B cell (primary cell): ENCODE results near the gene PLA2G5. TPM values are rescaled to one million over a fixed set of nuclear protein-coding genes. Genes with fewer than 3 reads are reported as not detected.

ENCODE experiments used
- ATAC-seq: fragments of 200-7000 bp; cut with Tn5 transposase; one replicate; pipeline ENCODE4 v1.10.0; 2021; ENCODE audit warnings: low read depth, mild to moderate bottlenecking, moderate number of reproducible peaks, moderate library complexity
- CTCF ChIA-PET: fragments of 350-600 bp; sonication (Branson Sonifier 250); formaldehyde crosslinking; loops from one replicate; lab custom pipeline; 2021; ENCODE audit warnings: antibody characterized with exemption, inconsistent platforms; lab: Charles Lee
- POLR2A ChIA-PET: fragments of 350-600 bp; sonication (Branson Sonifier 250); formaldehyde crosslinking; loops from one replicate; lab custom pipeline; 2021; ENCODE audit warnings: antibody characterized with exemption; lab: Charles Lee
- DNase-seq: peaks from one replicate; pipeline ENCODE4 v3.0.0; 2013
- H2AFZ ChIP-seq: 2 replicates; pipeline ENCODE4 v1.6.1; 2012; ENCODE audit warnings: mild to moderate bottlenecking, low read depth, low read length; ENCODE audit not compliant: insufficient read depth, poor library complexity, severe bottlenecking
- H3K27ac ChIP-seq, 2 donors: 1 replicate in 1 of 2; 2 replicates in 1 of 2; pipeline ENCODE4 v1.5.1; 2012 to 2013; ENCODE audit warnings: low read length in 2 of 2, mild to moderate bottlenecking in 2 of 2, moderate library complexity in 1 of 2
- H3K27me3 ChIP-seq, 4 experiments: fragments of 200-600 bp in 1 of 4; sonication (generic) in 1 of 4; replicated peaks in 1 of 4; 1 replicate in 2 of 4; 2 replicates in 2 of 4; pipeline versions ENCODE4 v1.6.1 to v1.7.0; 2013 to 2016; ENCODE audit warnings: low read length in 3 of 4, mild to moderate bottlenecking in 2 of 4, mixed read lengths in 1 of 4, moderate library complexity in 1 of 4; ENCODE audit not compliant: insufficient read depth in 4 of 4, control insufficient read depth in 3 of 4; ENCODE audit errors: control extremely low read depth in 1 of 4
- H3K36me3 ChIP-seq, 2 experiments: replicated peaks in 1 of 2; 1 replicate in 1 of 2; 2 replicates in 1 of 2; pipeline versions ENCODE4 v1.6.1 to v1.7.1; 2013; ENCODE audit warnings: low read length in 1 of 2; ENCODE audit not compliant: insufficient read depth in 2 of 2, control insufficient read depth in 1 of 2; ENCODE audit errors: control extremely low read depth in 1 of 2, extremely low read depth in 1 of 2
- H3K4me1 ChIP-seq, 2 donors: fragments of 200-600 bp in 1 of 2; sonication (generic) in 1 of 2; 1 replicate in 1 of 2; 2 replicates in 1 of 2; pipeline versions ENCODE4 v1.5.1 to v1.6.1; 2013 to 2017; ENCODE audit warnings: low read length in 2 of 2; ENCODE audit not compliant: control insufficient read depth in 2 of 2, insufficient read depth in 2 of 2
- H3K4me2 ChIP-seq: replicated peaks from 2 replicates; pipeline ENCODE3; 2012; ENCODE audit warnings: mild to moderate bottlenecking, low read depth, low read length; ENCODE audit not compliant: poor library complexity, severe bottlenecking
- H3K4me3 ChIP-seq, 5 experiments: fragments of 200-600 bp in 1 of 5; sonication (generic) in 1 of 5; 1 replicate in 3 of 5; 2 replicates in 2 of 5; pipeline versions ENCODE4 v1.5.1 to v1.7.0; 2011 to 2016; ENCODE audit warnings: low read length in 4 of 5, mild to moderate bottlenecking in 4 of 5, low read depth in 2 of 5, control low read depth in 1 of 5, moderate library complexity in 1 of 5; ENCODE audit not compliant: insufficient read depth in 1 of 5; ENCODE audit errors: control extremely low read depth in 1 of 5, extremely low read depth in 1 of 5
- H3K79me2 ChIP-seq: fragments of 200-600 bp; sonication (generic); one replicate; pipeline ENCODE4 v1.6.0; 2016; ENCODE audit warnings: low read length; ENCODE audit not compliant: control insufficient read depth, insufficient read depth
- H3K9ac ChIP-seq: fragments of 200-600 bp; sonication (generic); 2 replicates; pipeline ENCODE4 v1.6.1; 2017; ENCODE audit warnings: mild to moderate bottlenecking, low read length, moderate library complexity
- H3K9me3 ChIP-seq, 3 donors: one replicate each; pipeline versions ENCODE4 v1.6.1 to v1.7.1; 2013; ENCODE audit warnings: low read length in 2 of 3; ENCODE audit not compliant: control insufficient read depth in 2 of 3, insufficient read depth in 1 of 3; ENCODE audit errors: control extremely low read depth in 1 of 3
- H4K20me1 ChIP-seq: 2 replicates; pipeline ENCODE4 v1.6.0; 2012; ENCODE audit warnings: mild to moderate bottlenecking, low read length; ENCODE audit not compliant: insufficient read depth, control insufficient read depth, poor library complexity, severe bottlenecking
- H3K27ac Mint-ChIP-seq: one replicate; pipeline ENCODE4 v1.8.0; 2021; ENCODE audit warnings: mixed read lengths
- H3K27me3 Mint-ChIP-seq: one replicate; pipeline ENCODE4 v1.8.0; 2021; ENCODE audit warnings: mixed read lengths
- H3K4me1 Mint-ChIP-seq: one replicate; pipeline ENCODE4 v1.8.0; 2021; ENCODE audit warnings: mixed read lengths
- H3K4me3 Mint-ChIP-seq: one replicate; pipeline ENCODE4 v1.8.0; 2021; ENCODE audit warnings: mixed read lengths
- H3K9me3 Mint-ChIP-seq: one replicate; pipeline ENCODE4 v1.8.0; 2022; ENCODE audit warnings: mixed read lengths; ENCODE audit not compliant: insufficient read depth
- EZH2 ChIP-seq: IDR thresholded peaks from 2 replicates; pipeline ENCODE4 v1.6.1; 2012; ENCODE audit warnings: borderline replicate concordance, low read depth, mild to moderate bottlenecking, moderate library complexity, low read length; ENCODE audit not compliant: insufficient read depth, poor library complexity, severe bottlenecking
- WGBS: methylation state at CpG from one replicate; pipeline ENCODE4 v1.1.5; 2013; ENCODE audit warnings: missing lambda C conversion rate; ENCODE audit not compliant: insufficient coverage; 5-methylcytosine and 5-hydroxymethylcytosine counted together
- intact Hi-C: fragments of 100-400 bp; cut with micrococcal nuclease; formaldehyde crosslinking; loops from one replicate; pipeline ENCODE4 v1.10.0; 2022
- polyA plus RNA-seq: library from polyadenylated mRNA; depleted of rRNA; stranded (reverse); fragments of >200 nt; gene quantifications from 2 replicates; pipeline ENCODE4 v1.2.3, GENCODE V29; 2012
- total RNA-seq, 2 donors: library from RNA; stranded (reverse); fragments of 120-200 nt in 1 of 2; gene quantifications; 1 replicate in 1 of 2; 2 replicates in 1 of 2; pipeline versions ENCODE4 v1.2.3 to v1.2.4, GENCODE V29; 2013 to 2022
- TF ChIP-seq, protein P1 (sequence below): fragments of 200-600 bp; IDR thresholded peaks from one replicate; pipeline ENCODE4 v1.8.0; 2022; ENCODE audit warnings: antibody characterized with exemption, mild to moderate bottlenecking

Gene PLA2G5
- total and polyA plus RNA-seq, 2 donors (not counting 1 experiment from before 2014, with no cell fraction given), result not detected

DNA sequence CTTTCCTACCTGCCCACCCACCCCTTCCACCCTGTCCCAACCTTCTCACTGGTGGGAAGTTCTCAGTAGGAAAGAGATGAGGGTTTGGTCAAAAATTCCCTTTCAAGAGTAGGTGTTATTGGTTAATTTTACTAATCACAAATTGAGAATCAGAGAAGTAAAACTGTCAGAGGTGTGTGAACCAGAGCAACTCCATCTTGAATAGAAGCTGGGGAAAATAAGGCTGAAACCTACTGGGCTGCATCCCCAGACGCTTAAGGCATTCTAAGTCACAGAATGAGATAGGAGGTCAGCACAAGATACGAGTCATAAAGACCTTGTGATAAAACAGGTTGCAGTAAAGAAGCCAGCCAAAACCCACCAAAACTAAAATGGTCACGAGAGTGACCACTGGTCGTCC lies 37.8 kb downstream of the PLA2G5 start:
- Mint-ChIP-seq H3K4me3 (no peak overlapping the region), H3K27me3 (peaks cover 8% of the 10 kb centered on the region), H3K4me1 (no peaks in the 10 kb centered on the region), H3K27ac (no peak overlapping the region), H3K9me3 (no peaks in the 10 kb centered on the region)
- H4K20me1 ChIP-seq, result no peaks in the 10 kb centered on the region
- no peaks in the 10 kb centered on the region for H3K9me3 ChIP-seq
- no peak overlapping the region for H3K27ac ChIP-seq
- no peak for TF ChIP-seq EZH2
- TF ChIP-seq, protein P1, sequence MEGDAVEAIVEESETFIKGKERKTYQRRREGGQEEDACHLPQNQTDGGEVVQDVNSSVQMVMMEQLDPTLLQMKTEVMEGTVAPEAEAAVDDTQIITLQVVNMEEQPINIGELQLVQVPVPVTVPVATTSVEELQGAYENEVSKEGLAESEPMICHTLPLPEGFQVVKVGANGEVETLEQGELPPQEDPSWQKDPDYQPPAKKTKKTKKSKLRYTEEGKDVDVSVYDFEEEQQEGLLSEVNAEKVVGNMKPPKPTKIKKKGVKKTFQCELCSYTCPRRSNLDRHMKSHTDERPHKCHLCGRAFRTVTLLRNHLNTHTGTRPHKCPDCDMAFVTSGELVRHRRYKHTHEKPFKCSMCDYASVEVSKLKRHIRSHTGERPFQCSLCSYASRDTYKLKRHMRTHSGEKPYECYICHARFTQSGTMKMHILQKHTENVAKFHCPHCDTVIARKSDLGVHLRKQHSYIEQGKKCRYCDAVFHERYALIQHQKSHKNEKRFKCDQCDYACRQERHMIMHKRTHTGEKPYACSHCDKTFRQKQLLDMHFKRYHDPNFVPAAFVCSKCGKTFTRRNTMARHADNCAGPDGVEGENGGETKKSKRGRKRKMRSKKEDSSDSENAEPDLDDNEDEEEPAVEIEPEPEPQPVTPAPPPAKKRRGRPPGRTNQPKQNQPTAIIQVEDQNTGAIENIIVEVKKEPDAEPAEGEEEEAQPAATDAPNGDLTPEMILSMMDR, result no peak
- POLR2A ChIA-PET, result no interaction called here
- ATAC-seq (no peak), DNase-seq (no peak)
- no peaks in the 10 kb centered on the region for H3K79me2 ChIP-seq
- 80% methylated on average over 1 of the region's 4 CpGs for WGBS
- peaks cover 0 to 8% (median 0%) of the 10 kb centered on the region in 4 experiments for H3K27me3 ChIP-seq
- H3K4me1 ChIP-seq, result no peaks in the 10 kb centered on the region
- no peak overlapping the region for H3K4me2 ChIP-seq
- no peak overlapping the region for H3K4me3 ChIP-seq
- H3K36me3 ChIP-seq, result no peaks in the 10 kb centered on the region
- CTCF ChIA-PET, result no interaction called here
- intact Hi-C loops, result no loop called here
- no peak overlapping the region for H3K9ac ChIP-seq
- H2AFZ ChIP-seq, result no peak overlapping the region

DNA sequence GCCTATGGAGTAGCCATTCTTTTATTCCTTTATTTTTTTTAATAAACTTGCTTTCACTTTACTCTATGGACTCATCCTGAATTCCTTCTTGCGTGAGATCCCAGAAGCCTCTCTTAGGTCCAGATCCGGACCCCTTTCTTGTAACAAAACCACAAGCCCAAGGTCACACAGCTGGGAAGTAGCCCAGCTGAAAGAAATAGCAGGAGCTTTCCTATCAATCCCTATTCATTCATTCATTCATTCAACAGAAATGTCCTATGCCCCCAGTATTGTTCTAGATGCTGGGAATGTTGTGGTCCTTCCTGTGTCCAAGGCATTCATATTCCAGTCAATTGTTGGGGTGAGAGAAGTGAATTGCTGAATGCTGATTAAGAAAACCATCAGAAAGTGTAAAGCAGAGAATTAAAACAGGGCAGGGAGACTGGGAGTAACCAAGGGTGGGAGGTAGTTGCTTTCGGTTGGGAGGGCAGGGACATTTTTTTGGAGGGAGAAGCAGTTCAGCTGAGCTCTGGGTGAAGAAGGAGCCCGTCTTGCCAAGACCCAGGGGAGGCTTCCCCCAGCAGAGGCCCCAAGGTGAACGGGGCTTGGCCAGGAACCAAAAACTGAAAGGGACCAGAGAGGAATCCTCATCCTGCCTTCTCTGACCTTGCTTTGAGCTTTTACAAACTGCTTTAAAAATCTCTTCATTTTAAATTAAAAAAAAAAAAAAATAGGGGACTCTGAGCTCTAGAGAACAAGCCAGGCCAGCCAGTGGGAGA lies 38.6 kb downstream of the PLA2G5 start:
- Mint-ChIP-seq H3K4me3 (no peak overlapping the region), H3K27me3 (peaks cover 8% of the 10 kb centered on the region), H3K4me1 (no peaks in the 10 kb centered on the region), H3K27ac (no peak overlapping the region), H3K9me3 (no peaks in the 10 kb centered on the region)
- H3K36me3 ChIP-seq, result no peaks in the 10 kb centered on the region
- CTCF ChIA-PET, result interaction anchor here (0.6 kb wide), 1 partner anchor 968 kb away, joined by 3 read pairs; no protein-coding TSS in a partner anchor
- no peak overlapping the region for H2AFZ ChIP-seq
- H3K9me3 ChIP-seq, result no peaks in the 10 kb centered on the region
- TF ChIP-seq, protein P1, result no peak
- TF ChIP-seq EZH2, result no peak
- H3K9ac ChIP-seq, result no peak overlapping the region
- H3K27me3 ChIP-seq, result peaks cover 0 to 8% (median 0%) of the 10 kb centered on the region in 4 experiments
- no peak overlapping the region for H3K27ac ChIP-seq
- ATAC-seq (no peak), DNase-seq (no peak)
- H3K79me2 ChIP-seq, result no peaks in the 10 kb centered on the region
- H3K4me3 ChIP-seq, result no peak overlapping the region
- H4K20me1 ChIP-seq, result no peaks in the 10 kb centered on the region
- 89% methylated on average over 3 of the region's 5 CpGs for WGBS
- H3K4me1 ChIP-seq, result no peaks in the 10 kb centered on the region
- intact Hi-C loops, result no loop called here
- H3K4me2 ChIP-seq, result no peak overlapping the region
- POLR2A ChIA-PET, result no interaction called here
